ENCODE measurements around the gene GPA33. TPM values are rescaled to one million over a fixed set of nuclear protein-coding genes. Genes with fewer than 3 reads are reported as not detected.
A peak's percentile ranks its signal among the peaks of the same experiment; 100 is the strongest.

GPA33 gene
- total RNA-seq, 1 donor from 2014 or later, result 0.74 TPM

DNA sequence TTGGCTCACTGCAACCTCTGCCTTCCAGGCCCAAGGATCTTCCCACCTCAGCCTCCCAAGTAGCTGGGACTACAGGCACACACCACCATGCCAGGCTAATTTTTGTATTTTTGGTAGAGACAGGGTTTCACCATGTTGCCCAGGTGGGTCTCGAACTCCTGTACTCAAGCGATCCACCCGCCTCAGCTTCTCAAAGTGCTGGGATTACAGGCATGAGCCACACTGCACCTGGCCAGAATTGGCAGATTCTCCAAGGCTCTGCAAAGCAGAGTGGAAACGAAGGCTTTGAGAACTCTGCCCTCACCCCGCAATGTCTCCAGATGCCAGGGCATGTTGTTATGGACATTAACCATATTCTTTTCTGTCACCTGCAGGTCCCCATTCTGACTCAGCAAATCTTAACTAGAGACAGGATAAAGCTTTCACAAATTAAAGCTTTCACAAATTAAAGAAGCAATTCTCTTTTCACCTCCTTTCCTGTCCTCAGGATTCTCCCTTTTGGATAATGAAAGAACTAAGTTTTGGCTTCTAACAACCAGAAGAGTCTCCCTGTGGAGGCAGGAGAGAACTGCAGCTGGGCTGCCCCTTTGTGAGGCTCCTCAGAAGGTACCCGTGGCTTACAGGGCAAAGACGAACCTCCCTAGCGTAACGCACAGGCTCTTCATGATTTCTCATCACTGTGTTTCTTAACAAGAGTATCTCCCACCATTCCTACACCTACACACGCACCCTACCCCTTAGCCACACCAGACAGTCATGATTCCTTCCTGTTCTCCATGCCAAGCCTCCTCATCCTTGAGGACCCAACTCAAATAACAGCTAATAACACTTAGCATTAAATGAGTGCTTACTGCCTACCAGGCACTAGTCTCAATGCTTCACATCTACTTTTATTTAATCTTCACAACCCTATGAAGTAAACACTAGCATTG lies 29.8 kb downstream of the GPA33 start:
- H3K4me1 ChIP-seq, result peaks cover 7% of the 10 kb centered on the region
- H3K36me3 ChIP-seq, result no peaks in the 10 kb centered on the region
- no peaks in the 10 kb centered on the region for H3K27me3 ChIP-seq
- TF ChIP-seq POLR2AphosphoS5 (IDR thresholded peaks at IDR 0.05; ENCODE audit: insufficient read depth in 1 of 2, low read depth in 1 of 2) (no peak), POLR2A (IDR thresholded peaks at IDR 0.05) (no peak)
- TF ChIP-seq, protein P1, sequence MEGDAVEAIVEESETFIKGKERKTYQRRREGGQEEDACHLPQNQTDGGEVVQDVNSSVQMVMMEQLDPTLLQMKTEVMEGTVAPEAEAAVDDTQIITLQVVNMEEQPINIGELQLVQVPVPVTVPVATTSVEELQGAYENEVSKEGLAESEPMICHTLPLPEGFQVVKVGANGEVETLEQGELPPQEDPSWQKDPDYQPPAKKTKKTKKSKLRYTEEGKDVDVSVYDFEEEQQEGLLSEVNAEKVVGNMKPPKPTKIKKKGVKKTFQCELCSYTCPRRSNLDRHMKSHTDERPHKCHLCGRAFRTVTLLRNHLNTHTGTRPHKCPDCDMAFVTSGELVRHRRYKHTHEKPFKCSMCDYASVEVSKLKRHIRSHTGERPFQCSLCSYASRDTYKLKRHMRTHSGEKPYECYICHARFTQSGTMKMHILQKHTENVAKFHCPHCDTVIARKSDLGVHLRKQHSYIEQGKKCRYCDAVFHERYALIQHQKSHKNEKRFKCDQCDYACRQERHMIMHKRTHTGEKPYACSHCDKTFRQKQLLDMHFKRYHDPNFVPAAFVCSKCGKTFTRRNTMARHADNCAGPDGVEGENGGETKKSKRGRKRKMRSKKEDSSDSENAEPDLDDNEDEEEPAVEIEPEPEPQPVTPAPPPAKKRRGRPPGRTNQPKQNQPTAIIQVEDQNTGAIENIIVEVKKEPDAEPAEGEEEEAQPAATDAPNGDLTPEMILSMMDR (IDR thresholded peaks at IDR 0.05), result no peak
- DNase-seq (ENCODE audit: extremely low spot score in 2 of 2), result peak in 1 of 2 donors; percentile 75
- no peak overlapping the region for H3K27ac ChIP-seq
- H3K4me3 ChIP-seq, result no peak overlapping the region
- intact Hi-C loops (cut with DNase I), result no loop called here
- no peaks in the 10 kb centered on the region for H3K9me3 ChIP-seq

DNA sequence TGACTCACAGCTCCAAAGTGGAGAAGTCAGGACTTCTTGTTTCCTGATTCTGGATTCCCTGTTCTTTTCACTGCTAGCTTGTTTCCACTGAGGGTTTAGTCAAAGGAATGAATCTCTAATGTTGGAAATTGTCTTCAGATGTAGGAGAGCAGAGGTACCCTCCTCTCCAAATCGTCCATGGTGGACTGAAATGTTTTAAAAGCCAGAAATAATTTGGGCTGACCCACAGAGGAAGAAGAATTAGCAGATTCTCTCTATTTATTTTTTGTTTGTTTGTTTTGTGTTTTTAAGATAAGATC lies 30.4 kb downstream of the GPA33 start:
- peak in 1 of 2 donors; percentile 34 for DNase-seq (ENCODE audit: extremely low spot score in 2 of 2)
- no peaks in the 10 kb centered on the region for H3K36me3 ChIP-seq
- no peak overlapping the region for H3K4me3 ChIP-seq
- H3K27ac ChIP-seq, result no peak overlapping the region
- no peaks in the 10 kb centered on the region for H3K9me3 ChIP-seq
- TF ChIP-seq, protein P1 (IDR thresholded peaks at IDR 0.05), result no peak
- TF ChIP-seq POLR2A (IDR thresholded peaks at IDR 0.05) (no peak), POLR2AphosphoS5 (IDR thresholded peaks at IDR 0.05; ENCODE audit: insufficient read depth in 1 of 2, low read depth in 1 of 2) (no peak)
- peaks cover 7% of the 10 kb centered on the region for H3K4me1 ChIP-seq
- no peaks in the 10 kb centered on the region for H3K27me3 ChIP-seq
- intact Hi-C loops (cut with DNase I), result loop anchor here (10.0 kb wide), 1 partner anchor 145 kb away; no protein-coding TSS in a partner anchor

- intact Hi-C loops (cut with DNase I), result loop anchor here (10.0 kb wide), 1 partner anchor 144 kb away; no protein-coding TSS in a partner anchor
- TF ChIP-seq POLR2AphosphoS5 (IDR thresholded peaks at IDR 0.05; ENCODE audit: insufficient read depth in 1 of 2, low read depth in 1 of 2) (no peak), POLR2A (IDR thresholded peaks at IDR 0.05) (no peak)
- TF ChIP-seq, protein P1 (IDR thresholded peaks at IDR 0.05), result peak; percentile 77 to 98 (median 85)
- DNase-seq (ENCODE audit: extremely low spot score in 2 of 2), result peak in 1 of 2 donors; percentile 79
- Histone ChIP-seq H3K4me3 (no peak overlapping the region), H3K4me1 (peaks cover 7% of the 10 kb centered on the region), H3K36me3 (no peaks in the 10 kb centered on the region), H3K27me3 (no peaks in the 10 kb centered on the region), H3K27ac (no peak overlapping the region), H3K9me3 (no peaks in the 10 kb centered on the region)
Measured at GRCh38 chr1:167059045-167059808, 30.9 kb downstream of the GPA33 start.

DNA sequence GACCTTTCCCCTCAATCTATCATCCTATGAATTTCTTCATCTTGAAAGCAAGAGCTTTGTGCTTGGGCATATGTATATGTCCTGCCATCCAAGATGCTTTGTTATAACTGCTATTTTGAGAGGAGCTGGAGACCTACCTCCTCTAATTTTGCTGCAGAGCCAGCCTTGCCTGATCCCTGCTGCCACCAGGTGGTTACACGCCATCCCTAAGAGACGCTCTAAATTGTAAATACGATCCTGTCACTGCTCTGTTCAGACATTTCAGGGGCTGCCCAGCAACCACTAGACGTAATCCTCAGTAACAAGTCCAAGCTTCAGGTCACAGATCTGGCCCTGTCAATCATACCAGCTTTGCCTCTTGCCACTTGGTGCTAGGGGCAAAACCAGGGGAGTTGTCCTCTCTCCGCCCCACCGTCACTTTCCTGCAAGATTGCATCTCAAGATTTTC lies 32.9 kb downstream of the GPA33 start:
- peak in 1 of 2 donors; percentile 56 for DNase-seq (ENCODE audit: extremely low spot score in 2 of 2)
- intact Hi-C loops (cut with DNase I), result loop anchor here (10.0 kb wide), 1 partner anchor 142 kb away; no protein-coding TSS in a partner anchor
- Histone ChIP-seq H3K27me3 (no peaks in the 10 kb centered on the region), H3K9me3 (no peaks in the 10 kb centered on the region), H3K4me1 (peaks cover 7% of the 10 kb centered on the region), H3K4me3 (no peak overlapping the region), H3K36me3 (no peaks in the 10 kb centered on the region), H3K27ac (no peak overlapping the region)
- TF ChIP-seq POLR2A (IDR thresholded peaks at IDR 0.05) (no peak), POLR2AphosphoS5 (IDR thresholded peaks at IDR 0.05; ENCODE audit: insufficient read depth in 1 of 2, low read depth in 1 of 2) (no peak)
- TF ChIP-seq, protein P1 (IDR thresholded peaks at IDR 0.05), result no peak
